Activated B cell treated with CpG ODN at 0.5 μM for 24 hours (primary cell): ENCODE measurements around the gene CLIC5. TPM values are rescaled to one million over a fixed set of nuclear protein-coding genes. Genes with fewer than 3 reads are reported as not detected.

Source experiments
- ATAC-seq: fragments of 200-7000 bp; cut with Tn5 transposase; one replicate; pipeline ENCODE4 v1.10.0; 2021; ENCODE audit warnings: low read depth, mild to moderate bottlenecking, moderate library complexity
- CTCF ChIA-PET: fragments of 350-600 bp; sonication (Branson Sonifier 250); formaldehyde crosslinking; loops from one replicate; lab custom pipeline; 2021; ENCODE audit warnings: antibody characterized with exemption; lab: Charles Lee
- POLR2A ChIA-PET: fragments of 350-600 bp; sonication (Branson Sonifier 250); formaldehyde crosslinking; loops from one replicate; lab custom pipeline; 2021; ENCODE audit warnings: antibody characterized with exemption; lab: Charles Lee
- DNase-seq: peaks from one replicate; pipeline ENCODE4 v3.0.0; 2022
- H3K27ac Mint-ChIP-seq: one replicate; pipeline ENCODE4 v1.8.0; 2020; ENCODE audit warnings: mixed read lengths
- H3K27me3 Mint-ChIP-seq: one replicate; pipeline ENCODE4 v1.8.0; 2021; ENCODE audit warnings: mixed read lengths
- H3K36me3 Mint-ChIP-seq: one replicate; pipeline ENCODE4 v1.8.0; 2021; ENCODE audit warnings: low read depth, mixed read lengths
- H3K4me1 Mint-ChIP-seq: one replicate; pipeline ENCODE4 v1.8.0; 2021; ENCODE audit warnings: mixed read lengths
- H3K4me3 Mint-ChIP-seq: one replicate; pipeline ENCODE4 v1.8.0; 2020; ENCODE audit warnings: mild to moderate bottlenecking, mixed read lengths
- H3K9me3 Mint-ChIP-seq: one replicate; pipeline ENCODE4 v1.8.0; 2020; ENCODE audit warnings: mixed read lengths
- CTCF ChIP-seq: fragments of 200-600 bp; IDR thresholded peaks from one replicate; pipeline ENCODE4 v1.8.0; 2022; ENCODE audit warnings: antibody characterized with exemption, mild to moderate bottlenecking
- intact Hi-C: fragments of 100-400 bp; cut with micrococcal nuclease; formaldehyde crosslinking; loops from one replicate; pipeline ENCODE4 v1.15.1; 2024
- total RNA-seq: library from RNA; stranded (reverse); gene quantifications from 2 replicates; pipeline ENCODE4 v1.2.3, GENCODE V29; 2022

The CLIC5 gene
- total RNA-seq, 1 donor from 2014 or later, result 2.5 TPM

- no peak for TF ChIP-seq CTCF
- Mint-ChIP-seq H3K27me3 (no peaks in the 10 kb centered on the region), H3K9me3 (peaks cover 2% of the 10 kb centered on the region), H3K36me3 (no peaks in the 10 kb centered on the region), H3K27ac (no peak overlapping the region), H3K4me1 (peaks cover 11% of the 10 kb centered on the region), H3K4me3 (no peak overlapping the region)
- no peak for DNase-seq
- ChIA-PET POLR2A (no interaction called here), CTCF (no interaction called here)
- intact Hi-C loops, result no loop called here
- no peak for ATAC-seq
Observed at GRCh38 chr6:45966797-45967196, 48.9 kb downstream of the CLIC5 start.

GRCh38 chr6:45966340-45966739, 49.3 kb downstream of the CLIC5 start:
- CTCF ChIA-PET, result no interaction called here
- no peaks in the 10 kb centered on the region for H3K27me3 Mint-ChIP-seq
- H3K27ac Mint-ChIP-seq, result no peak overlapping the region
- H3K36me3 Mint-ChIP-seq, result no peaks in the 10 kb centered on the region
- TF ChIP-seq CTCF, result no peak
- DNase-seq (no peak), ATAC-seq (no peak)
- POLR2A ChIA-PET, result no interaction called here
- intact Hi-C loops, result no loop called here
- no peak overlapping the region for H3K4me3 Mint-ChIP-seq
- peaks cover 2% of the 10 kb centered on the region for H3K9me3 Mint-ChIP-seq
- H3K4me1 Mint-ChIP-seq, result peaks cover 11% of the 10 kb centered on the region

- Mint-ChIP-seq H3K36me3 (no peaks in the 10 kb centered on the region), H3K27ac (no peak overlapping the region), H3K4me3 (no peak overlapping the region), H3K9me3 (peaks cover 2% of the 10 kb centered on the region), H3K4me1 (peaks cover 10% of the 10 kb centered on the region), H3K27me3 (no peaks in the 10 kb centered on the region)
- POLR2A ChIA-PET, result no interaction called here
- intact Hi-C loops, result no loop called here
- no peak for TF ChIP-seq CTCF
- ATAC-seq, result no peak
- DNase-seq, result no peak
- CTCF ChIA-PET, result no interaction called here
Observed at GRCh38 chr6:45965792-45966191, 49.9 kb downstream of the CLIC5 start.

- no peak for ATAC-seq
- Mint-ChIP-seq H3K27me3 (no peaks in the 10 kb centered on the region), H3K4me1 (peaks cover 3% of the 10 kb centered on the region), H3K27ac (no peak overlapping the region), H3K4me3 (no peak overlapping the region), H3K9me3 (peaks cover 2% of the 10 kb centered on the region), H3K36me3 (no peaks in the 10 kb centered on the region)
- DNase-seq, result no peak
- intact Hi-C loops, result no loop called here
- ChIA-PET CTCF (no interaction called here), POLR2A (no interaction called here)
- no peak for TF ChIP-seq CTCF
Observed at GRCh38 chr6:45965007-45965406, 50.7 kb downstream of the CLIC5 start.

- no peak for TF ChIP-seq CTCF
- peaks cover 2% of the 10 kb centered on the region for H3K9me3 Mint-ChIP-seq
- no peaks in the 10 kb centered on the region for H3K4me1 Mint-ChIP-seq
- intact Hi-C loops, result no loop called here
- ATAC-seq, result no peak
- no peaks in the 10 kb centered on the region for H3K36me3 Mint-ChIP-seq
- no peak overlapping the region for H3K4me3 Mint-ChIP-seq
- no peaks in the 10 kb centered on the region for H3K27me3 Mint-ChIP-seq
- H3K27ac Mint-ChIP-seq, result no peak overlapping the region
- ChIA-PET CTCF (no interaction called here), POLR2A (no interaction called here)
- DNase-seq, result no peak
Observed at GRCh38 chr6:45964300-45964699, 51.4 kb downstream of the CLIC5 start.
